HCT116 (cell line): ENCODE data around the gene ZNF254. TPM values are rescaled to one million over a fixed set of nuclear protein-coding genes. Genes with fewer than 3 reads are reported as not detected.

Source experiments
- ATAC-seq: fragments of 200-7000 bp; cut with Tn5 transposase; 2 replicates; pipeline ENCODE4 v1.9.1; 2020; ENCODE audit warnings: mild to moderate bottlenecking, moderate library complexity
- BruUV-seq: library from RNA; stranded (reverse); fragments of 400-500 nt; replicated peaks from 2 replicates; lab custom pipeline; 2021; lab: Mats Ljungman, UMichigan
- CTCF ChIA-PET: fragments of 300-600 bp; sonication (Branson Sonifier 250); formaldehyde crosslinking; loops from one replicate; lab custom pipeline; 2021; ENCODE audit warnings: antibody characterized with exemption; lab: Charles Lee
- POLR2A ChIA-PET: fragments of 300-600, 350-600 bp; sonication (Branson Sonifier 250); formaldehyde crosslinking; loops from one replicate; lab custom pipeline; 2021; ENCODE audit warnings: antibody characterized with exemption; lab: Charles Lee
- RAD21 ChIA-PET, 2 experiments: fragments of 300-600 bp; sonication (Branson Sonifier 250); formaldehyde crosslinking; loops; one replicate each; lab custom pipeline; 2023; ENCODE audit warnings: low total read pairs in 2 of 2; ENCODE audit not compliant: uncharacterized antibody in 2 of 2, unreplicated experiment in 2 of 2, low non-redundant PET in 1 of 2; lab: Charles Lee
- DNase-seq: peaks from one replicate; pipeline ENCODE4 v3.0.0-alpha.2; 2010; ENCODE audit warnings: low read depth, low spot score
- H2AFZ ChIP-seq: fragments of 200-600 bp; shearing (Covaris generic), sonication (generic); 2 replicates; pipeline ENCODE4 v1.6.1; 2017; ENCODE audit warnings: low read depth, mixed run types, mixed read lengths, antibody characterized with exemption, low read length; ENCODE audit not compliant: poor library complexity, severe bottlenecking
- H3K27ac ChIP-seq: 2 replicates; pipeline ENCODE4 v1.5.1; 2012; ENCODE audit warnings: low read depth, low read length
- H3K27me3 ChIP-seq: fragments of 200-600 bp; sonication (generic); 2 replicates; pipeline ENCODE4 v1.6.1; 2016; ENCODE audit warnings: mixed run types, low read length, mixed read lengths; ENCODE audit not compliant: insufficient read depth
- H3K36me3 ChIP-seq, 2 experiments: fragments of 200-500 bp in 1 of 2; fragments of 200-600 bp in 1 of 2; sonication (Bioruptor generic) in 1 of 2; sonication (generic) in 1 of 2; 2 replicates each; pipeline versions ENCODE4 v1.5.1 to v1.6.1; 2014 to 2016; ENCODE audit warnings: low read length in 2 of 2, inconsistent platforms in 1 of 2, mixed read lengths in 1 of 2, mixed run types in 1 of 2; ENCODE audit not compliant: insufficient read depth in 2 of 2, control insufficient read depth in 1 of 2
- H3K4me1 ChIP-seq, 2 experiments: fragments of 200-600 bp in 1 of 2; sonication (generic) in 1 of 2; 2 replicates each; pipeline versions ENCODE4 v1.5.1 to v1.6.1; 2012 to 2017; ENCODE audit warnings: low read length in 2 of 2, inconsistent platforms in 1 of 2, mild to moderate bottlenecking in 1 of 2, mixed read lengths in 1 of 2, mixed run types in 1 of 2, moderate library complexity in 1 of 2; ENCODE audit not compliant: insufficient read depth in 2 of 2, control insufficient read depth in 1 of 2
- H3K4me2 ChIP-seq: fragments of 200-600 bp; sonication (generic); 2 replicates; pipeline ENCODE4 v1.6.1; 2017; ENCODE audit warnings: mixed run types, low read length, mixed read lengths
- H3K4me3 ChIP-seq, 2 experiments: fragments of 200-600 bp in 1 of 2; sonication (generic) in 1 of 2; replicated peaks in 1 of 2; 2 replicates each; pipeline ENCODE4 v1.5.1; 2011 to 2016; ENCODE audit warnings: low read length in 2 of 2, control low read depth in 1 of 2, low read depth in 1 of 2, mild to moderate bottlenecking in 1 of 2, mixed read lengths in 1 of 2, mixed run types in 1 of 2
- H3K79me2 ChIP-seq: fragments of 200-600 bp; sonication (generic); 2 replicates; pipeline ENCODE4 v1.6.1; 2017; ENCODE audit warnings: mild to moderate bottlenecking, mixed run types, low read length, moderate library complexity, mixed read lengths; ENCODE audit not compliant: insufficient read depth
- H3K9ac ChIP-seq: fragments of 200-600 bp; sonication (generic); 2 replicates; pipeline ENCODE4 v1.6.1; 2016; ENCODE audit warnings: low read length, mixed read lengths
- H3K9me2 ChIP-seq: fragments of 200-600 bp; sonication (generic), shearing (Covaris generic); 2 replicates; pipeline ENCODE4 v1.6.1; 2017; ENCODE audit warnings: mixed run types, mild to moderate bottlenecking, moderate library complexity; ENCODE audit not compliant: insufficient read depth
- H3K9me3 ChIP-seq, 2 experiments: fragments of 200-500 bp in 1 of 2; fragments of 200-600 bp in 1 of 2; sonication (Bioruptor generic) in 1 of 2; sonication (generic) in 1 of 2; 2 replicates each; pipeline ENCODE4 v1.6.1; 2014 to 2017; ENCODE audit warnings: low read length in 2 of 2, mixed read lengths in 2 of 2, inconsistent platforms in 1 of 2, low read depth in 1 of 2, mild to moderate bottlenecking in 1 of 2, mixed run types in 1 of 2, moderate library complexity in 1 of 2; ENCODE audit not compliant: control insufficient read depth in 1 of 2, insufficient read depth in 1 of 2
- H4K20me1 ChIP-seq: fragments of 200-600 bp; sonication (generic), shearing (Covaris generic); 2 replicates; pipeline ENCODE4 v1.6.1; 2017; ENCODE audit warnings: mixed run types, mild to moderate bottlenecking, moderate library complexity; ENCODE audit not compliant: insufficient read depth
- CBX3 ChIP-seq: IDR thresholded peaks from 2 replicates; pipeline ENCODE4 v1.6.1; 2012; ENCODE audit warnings: low read depth
- EGR1 ChIP-seq: IDR thresholded peaks from 2 replicates; pipeline ENCODE4 v1.6.1; 2012; ENCODE audit warnings: low read depth
- EZH2 ChIP-seq: fragments of 200-600 bp; sonication (generic); IDR thresholded peaks from 2 replicates; pipeline ENCODE4 v1.6.1; 2017; ENCODE audit warnings: antibody characterized with exemption, mixed run types
- EZH2phosphoT487 ChIP-seq: fragments of 200-600 bp; IDR thresholded peaks from 2 replicates; pipeline ENCODE4 v1.6.1; 2018; ENCODE audit warnings: antibody characterized with exemption, borderline replicate concordance
- POLR2AphosphoS5 ChIP-seq: IDR thresholded peaks from 2 replicates; pipeline ENCODE4 v1.6.1; 2011; ENCODE audit warnings: mild to moderate bottlenecking, low read depth, low read length, moderate library complexity
- SIN3A ChIP-seq: IDR thresholded peaks from 2 replicates; pipeline ENCODE4 v1.6.1; 2012; ENCODE audit warnings: low read depth
- TCF7L2 ChIP-seq: IDR thresholded peaks from 2 replicates; pipeline ENCODE4 v1.7.0; 2011; ENCODE audit warnings: borderline replicate concordance, inconsistent platforms; ENCODE audit not compliant: insufficient read depth, insufficient read length; ENCODE audit errors: extremely low read depth
- ZFX ChIP-seq: fragments of 450-650 bp; IDR thresholded peaks from 2 replicates; pipeline ENCODE4 v1.6.1; 2017
- intact Hi-C: fragments of 100-400 bp; cut with micrococcal nuclease; formaldehyde crosslinking; loops from 2 replicates; pipeline ENCODE4 v1.10.0; 2022
- total RNA-seq: library from RNA; stranded (reverse); gene quantifications from one replicate; pipeline ENCODE4 v1.2.1, GENCODE V29; 2021; ENCODE audit not compliant: unreplicated experiment
- TF ChIP-seq, protein P1 (sequence below): IDR thresholded peaks from 2 replicates; pipeline ENCODE4 v1.6.1; 2012; ENCODE audit warnings: low read depth
- TF ChIP-seq, protein P2 (sequence below): IDR thresholded peaks from 2 replicates; pipeline ENCODE4 v1.6.1; 2012
- TF ChIP-seq, protein P3 (sequence below): IDR thresholded peaks from 2 replicates; pipeline ENCODE4 v1.6.1; 2012
- TF ChIP-seq, protein P4 (sequence below): IDR thresholded peaks from 2 replicates; pipeline ENCODE4 v1.6.1; 2011; ENCODE audit warnings: mild to moderate bottlenecking, low read length, moderate library complexity; ENCODE audit not compliant: insufficient replicate concordance; ENCODE audit errors: extremely low read depth

The ZNF254 gene
- total RNA-seq, 1 experiment from 2014 or later, result 2.5 TPM

DNA sequence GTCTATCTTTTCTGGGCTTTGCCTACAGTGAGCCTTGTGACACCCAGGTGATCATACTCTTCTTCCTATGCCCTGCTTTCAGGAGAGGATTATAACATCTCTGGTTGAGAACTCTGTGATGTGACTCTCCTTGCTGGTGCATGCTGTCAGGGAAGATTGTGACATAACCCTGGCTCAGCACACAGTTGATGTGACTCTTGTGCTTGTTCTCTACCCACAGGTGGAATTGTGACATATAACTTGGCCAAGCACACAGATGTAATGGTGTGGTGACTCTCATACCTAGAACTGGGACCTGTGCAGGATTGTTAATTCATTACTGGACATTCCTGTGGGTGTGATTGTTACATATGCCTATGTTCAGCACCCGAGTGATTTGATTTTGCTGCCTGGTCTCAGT, 21.7 kb upstream of the ZNF254 start (continued):
- TF ChIP-seq, protein P1, sequence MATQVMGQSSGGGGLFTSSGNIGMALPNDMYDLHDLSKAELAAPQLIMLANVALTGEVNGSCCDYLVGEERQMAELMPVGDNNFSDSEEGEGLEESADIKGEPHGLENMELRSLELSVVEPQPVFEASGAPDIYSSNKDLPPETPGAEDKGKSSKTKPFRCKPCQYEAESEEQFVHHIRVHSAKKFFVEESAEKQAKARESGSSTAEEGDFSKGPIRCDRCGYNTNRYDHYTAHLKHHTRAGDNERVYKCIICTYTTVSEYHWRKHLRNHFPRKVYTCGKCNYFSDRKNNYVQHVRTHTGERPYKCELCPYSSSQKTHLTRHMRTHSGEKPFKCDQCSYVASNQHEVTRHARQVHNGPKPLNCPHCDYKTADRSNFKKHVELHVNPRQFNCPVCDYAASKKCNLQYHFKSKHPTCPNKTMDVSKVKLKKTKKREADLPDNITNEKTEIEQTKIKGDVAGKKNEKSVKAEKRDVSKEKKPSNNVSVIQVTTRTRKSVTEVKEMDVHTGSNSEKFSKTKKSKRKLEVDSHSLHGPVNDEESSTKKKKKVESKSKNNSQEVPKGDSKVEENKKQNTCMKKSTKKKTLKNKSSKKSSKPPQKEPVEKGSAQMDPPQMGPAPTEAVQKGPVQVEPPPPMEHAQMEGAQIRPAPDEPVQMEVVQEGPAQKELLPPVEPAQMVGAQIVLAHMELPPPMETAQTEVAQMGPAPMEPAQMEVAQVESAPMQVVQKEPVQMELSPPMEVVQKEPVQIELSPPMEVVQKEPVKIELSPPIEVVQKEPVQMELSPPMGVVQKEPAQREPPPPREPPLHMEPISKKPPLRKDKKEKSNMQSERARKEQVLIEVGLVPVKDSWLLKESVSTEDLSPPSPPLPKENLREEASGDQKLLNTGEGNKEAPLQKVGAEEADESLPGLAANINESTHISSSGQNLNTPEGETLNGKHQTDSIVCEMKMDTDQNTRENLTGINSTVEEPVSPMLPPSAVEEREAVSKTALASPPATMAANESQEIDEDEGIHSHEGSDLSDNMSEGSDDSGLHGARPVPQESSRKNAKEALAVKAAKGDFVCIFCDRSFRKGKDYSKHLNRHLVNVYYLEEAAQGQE, result no peak
- TF ChIP-seq EZH2, result no peak
- no peak for TF ChIP-seq TCF7L2
- TF ChIP-seq EGR1, result no peak
- no peak for TF ChIP-seq CBX3
- TF ChIP-seq, protein P2, sequence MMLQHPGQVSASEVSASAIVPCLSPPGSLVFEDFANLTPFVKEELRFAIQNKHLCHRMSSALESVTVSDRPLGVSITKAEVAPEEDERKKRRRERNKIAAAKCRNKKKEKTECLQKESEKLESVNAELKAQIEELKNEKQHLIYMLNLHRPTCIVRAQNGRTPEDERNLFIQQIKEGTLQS, result no peak

DNA sequence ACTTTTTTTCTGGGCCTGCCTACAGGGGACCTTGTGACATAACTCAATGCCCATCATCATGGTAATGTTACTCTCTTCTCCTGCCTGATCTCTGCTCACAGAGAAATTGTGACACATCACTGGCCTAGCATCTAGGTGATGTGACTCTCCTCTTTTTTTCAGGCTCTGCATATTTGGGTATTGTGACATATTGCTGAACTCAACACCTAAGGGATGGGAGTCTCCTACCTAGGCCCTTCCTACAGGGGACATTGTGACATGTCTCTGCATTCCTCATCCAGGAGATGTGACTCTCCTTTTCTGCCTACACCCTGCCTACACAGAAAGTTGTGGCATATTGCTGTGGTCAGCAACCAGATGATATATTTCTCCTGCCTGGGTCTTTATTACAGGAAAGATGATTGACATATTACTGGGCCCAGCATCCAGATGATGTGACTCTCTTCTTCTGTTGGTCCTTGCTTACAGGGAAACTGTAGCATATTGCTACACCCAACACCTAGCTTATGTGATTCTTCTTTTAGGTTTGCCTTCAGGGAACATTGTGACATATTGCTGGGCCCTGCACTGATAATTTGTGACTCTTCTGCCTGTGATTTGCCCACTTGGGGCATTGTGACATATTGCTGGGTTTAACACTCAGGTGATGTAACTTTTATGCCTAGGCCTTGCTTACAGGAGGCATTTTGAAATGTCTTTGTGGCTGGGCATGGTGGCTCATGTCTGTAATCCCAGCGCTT, 21.0 kb upstream of the ZNF254 start:
- CTCF ChIA-PET, result no interaction called here
- TF ChIP-seq SIN3A (no peak), ZFX (no peak), EZH2 (no peak), EZH2phosphoT487 (no peak), POLR2AphosphoS5 (no peak)
- TF ChIP-seq, protein P3, sequence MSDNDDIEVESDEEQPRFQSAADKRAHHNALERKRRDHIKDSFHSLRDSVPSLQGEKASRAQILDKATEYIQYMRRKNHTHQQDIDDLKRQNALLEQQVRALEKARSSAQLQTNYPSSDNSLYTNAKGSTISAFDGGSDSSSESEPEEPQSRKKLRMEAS, result no peak
- TF ChIP-seq, protein P2, result no peak
- TF ChIP-seq, protein P4, sequence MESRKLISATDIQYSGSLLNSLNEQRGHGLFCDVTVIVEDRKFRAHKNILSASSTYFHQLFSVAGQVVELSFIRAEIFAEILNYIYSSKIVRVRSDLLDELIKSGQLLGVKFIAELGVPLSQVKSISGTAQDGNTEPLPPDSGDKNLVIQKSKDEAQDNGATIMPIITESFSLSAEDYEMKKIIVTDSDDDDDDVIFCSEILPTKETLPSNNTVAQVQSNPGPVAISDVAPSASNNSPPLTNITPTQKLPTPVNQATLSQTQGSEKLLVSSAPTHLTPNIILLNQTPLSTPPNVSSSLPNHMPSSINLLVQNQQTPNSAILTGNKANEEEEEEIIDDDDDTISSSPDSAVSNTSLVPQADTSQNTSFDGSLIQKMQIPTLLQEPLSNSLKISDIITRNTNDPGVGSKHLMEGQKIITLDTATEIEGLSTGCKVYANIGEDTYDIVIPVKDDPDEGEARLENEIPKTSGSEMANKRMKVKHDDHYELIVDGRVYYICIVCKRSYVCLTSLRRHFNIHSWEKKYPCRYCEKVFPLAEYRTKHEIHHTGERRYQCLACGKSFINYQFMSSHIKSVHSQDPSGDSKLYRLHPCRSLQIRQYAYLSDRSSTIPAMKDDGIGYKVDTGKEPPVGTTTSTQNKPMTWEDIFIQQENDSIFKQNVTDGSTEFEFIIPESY, result no peak
- TF ChIP-seq, protein P1, result no peak

More for the DNA sequence above, 21.0 kb upstream of the ZNF254 start:
- no peak overlapping the region for H3K9ac ChIP-seq
- H3K79me2 ChIP-seq, result no peaks in the 10 kb centered on the region
- DNase-seq (no peak), ATAC-seq (no peak)
- H3K9me3 ChIP-seq, result peaks cover 3 to 8% of the 10 kb centered on the region in 2 experiments; a peak in 1 of 4 replicates
- H3K27me3 ChIP-seq, result no peaks in the 10 kb centered on the region
- ChIA-PET RAD21 (no interaction called here), POLR2A (no interaction called here)
- H3K36me3 ChIP-seq, result no peaks in the 10 kb centered on the region
- H4K20me1 ChIP-seq, result no peaks in the 10 kb centered on the region
- no peak overlapping the region for H3K4me2 ChIP-seq
- BruUV-seq, result no TSS peak
- H2AFZ ChIP-seq, result no peak overlapping the region
- intact Hi-C loops, result no loop called here
- H3K4me1 ChIP-seq, result peaks cover 0 to 2% of the 10 kb centered on the region in 2 experiments; a peak in 1 of 4 replicates
- H3K4me3 ChIP-seq, result no peak overlapping the region
- H3K9me2 ChIP-seq, result no peaks in the 10 kb centered on the region
- H3K27ac ChIP-seq, result no peak overlapping the region
